ENCODE data around the gene OSBPL9.

Gene OSBPL9

DNA sequence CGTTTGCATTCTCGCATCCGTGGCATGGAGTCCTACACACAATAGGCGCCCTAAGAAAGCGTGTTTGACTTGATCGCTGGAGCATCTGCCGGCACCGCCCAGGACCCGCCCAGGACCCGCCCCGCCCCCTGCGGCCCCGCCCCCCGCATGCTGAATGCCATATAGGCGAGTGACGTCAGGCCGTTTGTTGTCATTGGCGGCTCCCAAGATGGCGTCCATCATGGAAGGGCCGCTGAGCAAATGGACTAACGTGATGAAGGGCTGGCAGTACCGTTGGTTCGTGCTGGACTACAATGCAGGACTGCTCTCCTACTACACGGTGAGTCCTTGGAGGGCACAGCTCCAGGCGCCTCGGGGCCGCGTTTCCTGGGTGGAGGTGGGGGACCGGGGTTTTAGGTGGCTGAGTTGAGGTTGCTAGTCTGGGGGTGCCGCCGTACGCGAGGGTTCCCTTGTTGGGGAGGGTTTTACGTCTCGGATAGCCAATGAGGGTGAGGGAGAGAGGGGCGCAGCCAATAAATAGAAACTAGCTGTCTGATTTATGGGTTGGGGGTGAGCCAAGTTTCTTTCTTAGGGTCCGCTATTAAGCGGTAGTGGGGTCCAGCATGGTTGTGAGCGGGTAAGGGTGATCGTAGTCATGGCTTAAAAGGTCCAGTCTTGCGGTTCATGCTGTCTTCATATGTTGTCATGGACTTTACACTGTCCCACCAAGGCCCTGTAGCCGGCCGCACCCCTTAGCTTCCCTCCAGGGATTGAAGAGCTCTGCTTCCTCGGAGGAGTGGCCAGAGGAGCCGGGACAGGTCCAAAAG, at the start of gene OSBPL9:
Gene OSBPL9, plus strand, starts transcription at position 190 of the 806 bp plus-strand sequence. Its CDS starts 19 bp downstream, at position 209.
- peaks cover 4% of the 10 kb centered on the region for H3K4me1 ChIP-seq (ENCODE audit: low read length)
- H4K20me1 ChIP-seq (ENCODE audit: insufficient read depth, low read length) = no peaks in the 10 kb centered on the region
- H3K9me2 ChIP-seq (replicated peaks; ENCODE audit: insufficient read depth, low read length) = no peaks in the 10 kb centered on the region
- TF ChIP-seq EZH2 (optimal IDR thresholded peaks at IDR 0.05; ENCODE audit: low read depth, low read length) = no peak
- TF ChIP-seq EZH2phosphoT487 (IDR thresholded peaks at IDR 0.05; ENCODE audit: low read length) = no peak
- TF ChIP-seq, protein P1, sequence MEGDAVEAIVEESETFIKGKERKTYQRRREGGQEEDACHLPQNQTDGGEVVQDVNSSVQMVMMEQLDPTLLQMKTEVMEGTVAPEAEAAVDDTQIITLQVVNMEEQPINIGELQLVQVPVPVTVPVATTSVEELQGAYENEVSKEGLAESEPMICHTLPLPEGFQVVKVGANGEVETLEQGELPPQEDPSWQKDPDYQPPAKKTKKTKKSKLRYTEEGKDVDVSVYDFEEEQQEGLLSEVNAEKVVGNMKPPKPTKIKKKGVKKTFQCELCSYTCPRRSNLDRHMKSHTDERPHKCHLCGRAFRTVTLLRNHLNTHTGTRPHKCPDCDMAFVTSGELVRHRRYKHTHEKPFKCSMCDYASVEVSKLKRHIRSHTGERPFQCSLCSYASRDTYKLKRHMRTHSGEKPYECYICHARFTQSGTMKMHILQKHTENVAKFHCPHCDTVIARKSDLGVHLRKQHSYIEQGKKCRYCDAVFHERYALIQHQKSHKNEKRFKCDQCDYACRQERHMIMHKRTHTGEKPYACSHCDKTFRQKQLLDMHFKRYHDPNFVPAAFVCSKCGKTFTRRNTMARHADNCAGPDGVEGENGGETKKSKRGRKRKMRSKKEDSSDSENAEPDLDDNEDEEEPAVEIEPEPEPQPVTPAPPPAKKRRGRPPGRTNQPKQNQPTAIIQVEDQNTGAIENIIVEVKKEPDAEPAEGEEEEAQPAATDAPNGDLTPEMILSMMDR (IDR thresholded peaks at IDR 0.05; ENCODE audit: low read length) = no peak
- peak within 1 kb of the TSS; percentile 31; the same call in 1 of the 2 replicates for H3K27ac ChIP-seq (ENCODE audit: low read length)
- no peaks in the 10 kb centered on the region for H3K27me3 ChIP-seq (replicated peaks; ENCODE audit: insufficient read depth, low read length)
- peaks cover 49% of the 10 kb centered on the region for H3K79me2 ChIP-seq (ENCODE audit: low read length)
- peak within 1 kb of the TSS; percentile 92 for H3K4me2 ChIP-seq (ENCODE audit: low read depth, low read length)
- peak within 1 kb of the TSS; percentile 84 for H3K9ac ChIP-seq (ENCODE audit: low read length)
- H3K4me3 ChIP-seq (ENCODE audit: low read length) = peak within 1 kb of the TSS; percentile 99
- peak; percentile 89 for DNase-seq
- H2AFZ ChIP-seq (ENCODE audit: low read length) = peak within 1 kb of the TSS; percentile 98
- no peaks in the 10 kb centered on the region for H3K9me3 ChIP-seq (replicated peaks; ENCODE audit: insufficient read depth, low read length)
- no peaks in the 10 kb centered on the region for H3F3A ChIP-seq (ENCODE audit: insufficient read depth, low read length)
- no peaks in the 10 kb centered on the region for H3K36me3 ChIP-seq (replicated peaks; ENCODE audit: insufficient read depth, low read length)

DNA sequence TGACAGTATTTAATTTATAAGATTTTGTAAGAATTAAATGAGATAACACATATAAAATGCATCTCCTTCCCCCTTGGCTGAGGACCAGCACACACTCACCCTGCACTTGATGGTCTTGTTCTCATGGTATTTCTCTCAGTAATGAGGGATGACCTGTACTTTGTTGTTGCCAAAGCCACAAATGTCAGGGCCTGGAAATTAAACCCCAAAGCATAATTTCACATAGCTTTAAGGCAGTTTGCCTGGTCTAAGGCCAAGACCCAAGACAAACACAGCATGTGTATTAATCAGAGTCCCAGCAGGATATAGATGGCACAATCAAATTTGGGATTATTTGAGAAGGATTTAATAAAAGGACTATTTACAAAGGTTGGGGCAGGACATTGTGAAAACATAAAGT, 49.2 kb upstream of the OSBPL9 start:
- TF ChIP-seq EZH2phosphoT487 (IDR thresholded peaks at IDR 0.05; ENCODE audit: low read length) (no peak), EZH2 (optimal IDR thresholded peaks at IDR 0.05; ENCODE audit: low read depth, low read length) (no peak)
- TF ChIP-seq, protein P1 (IDR thresholded peaks at IDR 0.05; ENCODE audit: low read length) = no peak
- Histone ChIP-seq H3K36me3 (replicated peaks; ENCODE audit: insufficient read depth, low read length) (no peaks in the 10 kb centered on the region), H3K79me2 (ENCODE audit: low read length) (no peaks in the 10 kb centered on the region), H2AFZ (ENCODE audit: low read length) (no peak overlapping the region), H3K4me2 (ENCODE audit: low read depth, low read length) (no peak overlapping the region), H3K9me2 (replicated peaks; ENCODE audit: insufficient read depth, low read length) (no peaks in the 10 kb centered on the region), H3K27me3 (replicated peaks; ENCODE audit: insufficient read depth, low read length) (no peaks in the 10 kb centered on the region), H3K27ac (ENCODE audit: low read length) (no peak overlapping the region), H3K9ac (ENCODE audit: low read length) (no peak overlapping the region), H4K20me1 (ENCODE audit: insufficient read depth, low read length) (no peaks in the 10 kb centered on the region), H3K9me3 (replicated peaks; ENCODE audit: insufficient read depth, low read length) (no peaks in the 10 kb centered on the region), H3K4me1 (ENCODE audit: low read length) (peaks cover 56% of the 10 kb centered on the region), H3F3A (ENCODE audit: insufficient read depth, low read length) (peaks cover 30% of the 10 kb centered on the region), H3K4me3 (ENCODE audit: low read length) (no peak overlapping the region)
- no peak for DNase-seq

GRCh38 chr1:51568231-51568935, 48.5 kb upstream of the OSBPL9 start:
- H3K27ac ChIP-seq (ENCODE audit: low read length) = peak overlapping the region; percentile 89; the same call in 1 of the 2 replicates
- H3K9ac ChIP-seq (ENCODE audit: low read length) = no peak overlapping the region
- H3K4me1 ChIP-seq (ENCODE audit: low read length) = peaks cover 56% of the 10 kb centered on the region

More at GRCh38 chr1:51568231-51568935, 48.5 kb upstream of the OSBPL9 start:
- H3K9me2 ChIP-seq (replicated peaks; ENCODE audit: insufficient read depth, low read length) = no peaks in the 10 kb centered on the region
- no peak overlapping the region for H3K4me3 ChIP-seq (ENCODE audit: low read length)
- H2AFZ ChIP-seq (ENCODE audit: low read length) = peak overlapping the region; percentile 18; the same call in 1 of the 2 replicates
- no peaks in the 10 kb centered on the region for H3K9me3 ChIP-seq (replicated peaks; ENCODE audit: insufficient read depth, low read length)
- TF ChIP-seq EZH2 (optimal IDR thresholded peaks at IDR 0.05; ENCODE audit: low read depth, low read length) (no peak), EZH2phosphoT487 (IDR thresholded peaks at IDR 0.05; ENCODE audit: low read length) (no peak)
- H3K79me2 ChIP-seq (ENCODE audit: low read length) = no peaks in the 10 kb centered on the region
- no peaks in the 10 kb centered on the region for H3K27me3 ChIP-seq (replicated peaks; ENCODE audit: insufficient read depth, low read length)
- H4K20me1 ChIP-seq (ENCODE audit: insufficient read depth, low read length) = no peaks in the 10 kb centered on the region
- peaks cover 30% of the 10 kb centered on the region for H3F3A ChIP-seq (ENCODE audit: insufficient read depth, low read length)
- DNase-seq = no peak
- H3K4me2 ChIP-seq (ENCODE audit: low read depth, low read length) = peak overlapping the region; percentile 79; the same call in 1 of the 2 replicates
- no peaks in the 10 kb centered on the region for H3K36me3 ChIP-seq (replicated peaks; ENCODE audit: insufficient read depth, low read length)

Data from MM.1S (cell line).